ENCODE data around the gene SGSM1. TPM values are rescaled to one million over a fixed set of nuclear protein-coding genes. Genes with fewer than 3 reads are reported as not detected.

Gene SGSM1
- polyA plus RNA-seq, 3 donors = not detected

DNA sequence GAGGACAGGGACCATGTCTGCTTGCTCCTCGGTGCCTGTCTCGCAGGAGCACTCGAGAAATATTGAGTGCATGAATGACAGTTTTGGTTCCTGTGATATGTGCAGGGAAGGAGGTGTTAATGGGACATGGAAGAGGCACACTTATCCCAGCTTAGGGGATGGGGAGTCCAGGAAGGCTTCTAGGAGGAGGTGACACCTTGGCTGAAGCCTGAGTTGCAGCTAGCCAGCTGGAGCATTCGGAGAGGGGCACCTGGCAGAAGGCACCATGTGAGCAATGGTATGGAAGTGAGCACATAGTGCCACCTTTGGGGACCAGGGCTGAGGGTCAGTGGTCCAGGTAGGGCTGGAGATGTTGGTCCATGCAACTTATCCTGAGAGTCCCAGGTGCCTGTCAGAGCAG is 18.9 kb downstream of the SGSM1 start:
- Histone ChIP-seq H3K27me3 (ENCODE audit: control insufficient read depth in 2 of 2, insufficient read depth in 2 of 2, low read length in 2 of 2) (no peaks in the 10 kb centered on the region), H4K20me1 (ENCODE audit: insufficient read depth, low read length) (no peaks in the 10 kb centered on the region), H3K4me2 (replicated peaks; ENCODE audit: extremely low read depth, low read length, poor library complexity, severe bottlenecking) (no peak overlapping the region), H3K4me1 (ENCODE audit: control insufficient read depth in 1 of 2, insufficient read depth in 2 of 2, low read length in 2 of 2) (no peaks in the 10 kb centered on the region), H3K9me3 (replicated peaks in 1 of 2; ENCODE audit: control insufficient read depth in 1 of 2, insufficient read depth in 1 of 2, low read length in 2 of 2) (no peaks in the 10 kb centered on the region), H3K27ac (ENCODE audit: low read depth in 1 of 2, low read length in 2 of 2) (no peak overlapping the region), H3K9ac (ENCODE audit: insufficient read depth, low read length, poor library complexity, severe bottlenecking) (no peak overlapping the region), H3K79me2 (ENCODE audit: insufficient read depth, low read length) (no peaks in the 10 kb centered on the region), H3K36me3 (replicated peaks in 1 of 2; ENCODE audit: control insufficient read depth in 1 of 2, insufficient read depth in 2 of 2, low read length in 2 of 2) (no peaks in the 10 kb centered on the region), H3K4me3 (replicated peaks in 1 of 3; ENCODE audit: low read depth in 2 of 3, low read length in 3 of 3) (no peak overlapping the region), H2AFZ (ENCODE audit: insufficient read depth, low read depth, low read length, poor library complexity, severe bottlenecking) (no peak overlapping the region)
- Mint-ChIP-seq H3K36me3 (no peaks in the 10 kb centered on the region), H3K4me1 (no peaks in the 10 kb centered on the region), H3K4me3 (no peak overlapping the region), H3K27me3 (ENCODE audit: low read depth in 3 of 3) (peaks cover 1 to 8% (median 3%) of the 10 kb centered on the region in 3 donors), H3K27ac (no peak overlapping the region), H3K9me3 (no peaks in the 10 kb centered on the region)
- TF ChIP-seq CTCF (IDR thresholded peaks at IDR 0.05) = no peak
- intact Hi-C loops (cut with micrococcal nuclease) = no loop called here
- DNase-seq = no peak
- WGBS (ENCODE audit: insufficient coverage) = 94% methylated on average over 4 of the region's 4 CpGs

DNA sequence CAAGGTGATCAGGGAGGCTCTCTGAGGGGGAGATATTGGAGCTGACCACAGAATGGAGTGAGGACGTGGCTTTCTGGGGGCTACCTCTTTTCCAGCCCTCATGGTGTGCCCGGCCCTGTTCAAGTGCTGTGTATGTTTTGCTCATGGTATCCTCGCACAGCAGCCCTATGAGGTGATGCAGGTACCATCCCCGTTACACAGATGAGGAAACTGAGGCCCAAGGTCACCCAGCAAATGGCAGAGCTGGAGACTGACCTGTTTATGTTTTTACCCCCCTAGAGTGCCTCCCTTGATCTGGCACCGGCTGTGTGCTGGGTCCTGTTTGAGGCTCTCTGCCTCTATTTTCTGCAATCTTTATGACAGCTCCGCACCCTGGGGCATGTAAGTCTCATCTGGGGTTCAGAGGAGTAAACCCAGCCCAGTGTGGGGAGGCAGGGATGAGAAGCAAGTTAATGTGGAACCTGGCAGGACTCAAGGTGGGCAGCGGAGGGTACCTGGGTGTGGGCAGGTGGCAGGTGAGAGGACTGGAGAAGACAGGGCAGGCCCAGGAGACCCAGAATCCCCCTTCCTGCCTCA is 20.8 kb downstream of the SGSM1 start:
- Histone ChIP-seq H4K20me1 (ENCODE audit: insufficient read depth, low read length) (no peaks in the 10 kb centered on the region), H3K36me3 (replicated peaks in 1 of 2; ENCODE audit: control insufficient read depth in 1 of 2, insufficient read depth in 2 of 2, low read length in 2 of 2) (no peaks in the 10 kb centered on the region), H3K9ac (ENCODE audit: insufficient read depth, low read length, poor library complexity, severe bottlenecking) (no peak overlapping the region), H3K4me2 (replicated peaks; ENCODE audit: extremely low read depth, low read length, poor library complexity, severe bottlenecking) (no peak overlapping the region), H3K9me3 (replicated peaks in 1 of 2; ENCODE audit: control insufficient read depth in 1 of 2, insufficient read depth in 1 of 2, low read length in 2 of 2) (no peaks in the 10 kb centered on the region), H3K4me1 (ENCODE audit: control insufficient read depth in 1 of 2, insufficient read depth in 2 of 2, low read length in 2 of 2) (no peaks in the 10 kb centered on the region), H3K79me2 (ENCODE audit: insufficient read depth, low read length) (no peaks in the 10 kb centered on the region), H2AFZ (ENCODE audit: insufficient read depth, low read depth, low read length, poor library complexity, severe bottlenecking) (no peak overlapping the region), H3K4me3 (replicated peaks in 1 of 3; ENCODE audit: low read depth in 2 of 3, low read length in 3 of 3) (no peak overlapping the region), H3K27ac (ENCODE audit: low read depth in 1 of 2, low read length in 2 of 2) (no peak overlapping the region), H3K27me3 (ENCODE audit: control insufficient read depth in 2 of 2, insufficient read depth in 2 of 2, low read length in 2 of 2) (no peaks in the 10 kb centered on the region)
- Mint-ChIP-seq H3K9me3 (no peaks in the 10 kb centered on the region), H3K27ac (no peak overlapping the region), H3K4me3 (no peak overlapping the region), H3K4me1 (no peaks in the 10 kb centered on the region), H3K36me3 (no peaks in the 10 kb centered on the region), H3K27me3 (ENCODE audit: low read depth in 3 of 3) (peaks cover 2 to 8% (median 5%) of the 10 kb centered on the region in 3 donors)
- WGBS (ENCODE audit: insufficient coverage) = 97% methylated on average over 6 of the region's 7 CpGs
- intact Hi-C loops (cut with micrococcal nuclease) = no loop called here
- no peak for TF ChIP-seq CTCF (IDR thresholded peaks at IDR 0.05)
- no peak for DNase-seq

Data from CD14-positive monocyte (primary cell).